Nephron (organoid): Measurements from ENCODE around the gene ARHGEF11.

Experiments used
- H3K27ac Mint-ChIP-seq, 3 experiments: 2 replicates each; pipeline ENCODE4 v1.8.0; 2020; ENCODE audit warnings: mixed read lengths in 3 of 3, mild to moderate bottlenecking in 2 of 3, moderate library complexity in 1 of 3
- H3K27me3 Mint-ChIP-seq: 2 replicates; pipeline ENCODE4 v1.8.0; 2021; ENCODE audit warnings: low read depth, mild to moderate bottlenecking, moderate library complexity, mixed read lengths
- H3K36me3 Mint-ChIP-seq: 2 replicates; pipeline ENCODE4 v1.8.0; 2020; ENCODE audit warnings: low read depth, mixed read lengths
- H3K4me1 Mint-ChIP-seq: 2 replicates; pipeline ENCODE4 v1.8.0; 2020; ENCODE audit warnings: mixed read lengths
- H3K4me3 Mint-ChIP-seq, 3 experiments: 2 replicates each; pipeline ENCODE4 v1.8.0; 2020; ENCODE audit warnings: mild to moderate bottlenecking in 3 of 3, mixed read lengths in 3 of 3, moderate library complexity in 2 of 3
- H3K9me3 Mint-ChIP-seq: 2 replicates; pipeline ENCODE4 v1.8.0; 2020; ENCODE audit warnings: mixed read lengths
- CTCF ChIP-seq, 3 experiments: fragments of 200-600 bp; sonication (generic); IDR thresholded peaks; one replicate each; pipeline ENCODE4 v1.5.0; 2021; ENCODE audit warnings: antibody characterized with exemption in 3 of 3; ENCODE audit not compliant: unreplicated experiment in 3 of 3

Gene ARHGEF11

GRCh38 chr1:157004806-157005205 is 40.7 kb downstream of the ARHGEF11 start:
- Mint-ChIP-seq H3K4me1 (peaks cover 29% of the 10 kb centered on the region), H3K36me3 (no peaks in the 10 kb centered on the region)

GRCh38 chr1:157004327-157004726 is 41.2 kb downstream of the ARHGEF11 start:
- H3K27me3 Mint-ChIP-seq: no peaks in the 10 kb centered on the region
- peaks cover 29% of the 10 kb centered on the region for H3K4me1 Mint-ChIP-seq
- no peak for TF ChIP-seq CTCF (IDR thresholded peaks at IDR 0.05; ENCODE audit: unreplicated experiment in 3 of 3)
- H3K4me3 Mint-ChIP-seq: no peak overlapping the region
- no peaks in the 10 kb centered on the region for H3K36me3 Mint-ChIP-seq
- H3K27ac Mint-ChIP-seq: peak overlapping the region in 1 of 3 experiments; percentile 31
- no peaks in the 10 kb centered on the region for H3K9me3 Mint-ChIP-seq

More at GRCh38 chr1:157004806-157005205, 40.7 kb downstream of the ARHGEF11 start:
- peak overlapping the region in 1 of 3 experiments; percentile 8 for H3K27ac Mint-ChIP-seq
- TF ChIP-seq CTCF (IDR thresholded peaks at IDR 0.05; ENCODE audit: unreplicated experiment in 3 of 3): no peak
- H3K4me3 Mint-ChIP-seq: no peak overlapping the region
- no peaks in the 10 kb centered on the region for H3K27me3 Mint-ChIP-seq
- H3K9me3 Mint-ChIP-seq: no peaks in the 10 kb centered on the region

GRCh38 chr1:157001304-157001703 is 44.2 kb downstream of the ARHGEF11 start:
- Mint-ChIP-seq H3K27ac (no peak overlapping the region), H3K4me1 (peaks cover 19% of the 10 kb centered on the region), H3K4me3 (no peak overlapping the region), H3K27me3 (no peaks in the 10 kb centered on the region), H3K36me3 (no peaks in the 10 kb centered on the region), H3K9me3 (no peaks in the 10 kb centered on the region)
- TF ChIP-seq CTCF (IDR thresholded peaks at IDR 0.05; ENCODE audit: unreplicated experiment in 3 of 3): no peak

- no peak overlapping the region for H3K4me3 Mint-ChIP-seq
- TF ChIP-seq CTCF (IDR thresholded peaks at IDR 0.05; ENCODE audit: unreplicated experiment in 3 of 3): no peak
- H3K36me3 Mint-ChIP-seq: no peaks in the 10 kb centered on the region
- peaks cover 19% of the 10 kb centered on the region for H3K4me1 Mint-ChIP-seq
- H3K27me3 Mint-ChIP-seq: no peaks in the 10 kb centered on the region
- no peaks in the 10 kb centered on the region for H3K9me3 Mint-ChIP-seq
- H3K27ac Mint-ChIP-seq: no peak overlapping the region
Observed at GRCh38 chr1:157000686-157001085, 44.9 kb downstream of the ARHGEF11 start.

GRCh38 chr1:156999596-157000320 is 45.8 kb downstream of the ARHGEF11 start:
- H3K27me3 Mint-ChIP-seq: no peaks in the 10 kb centered on the region
- H3K4me3 Mint-ChIP-seq: no peak overlapping the region
- no peak overlapping the region for H3K27ac Mint-ChIP-seq
- peaks cover 10% of the 10 kb centered on the region for H3K4me1 Mint-ChIP-seq
- H3K9me3 Mint-ChIP-seq: no peaks in the 10 kb centered on the region
- no peak for TF ChIP-seq CTCF (IDR thresholded peaks at IDR 0.05; ENCODE audit: unreplicated experiment in 3 of 3)
- no peaks in the 10 kb centered on the region for H3K36me3 Mint-ChIP-seq
